GM21447 (cell line): Measurements from ENCODE around the gene TTC38.

Source experiments
- ATAC-seq: cut with Tn5 transposase; IDR thresholded peaks from one replicate; pipeline ENCODE4 v1.9.1; 2021; ENCODE audit not compliant: unreplicated experiment

TTC38 gene

GRCh38 chr22:46275455-46276122, 7.8 kb downstream of the TTC38 start:
- no peak for ATAC-seq

GRCh38 chr22:46276563-46276962, 8.8 kb downstream of the TTC38 start:
- ATAC-seq = no peak

- ATAC-seq = no peak
Observed at GRCh38 chr22:46278656-46279645, 11.1 kb downstream of the TTC38 start.

GRCh38 chr22:46280063-46280817, 12.4 kb downstream of the TTC38 start:
- no peak for ATAC-seq

DNA sequence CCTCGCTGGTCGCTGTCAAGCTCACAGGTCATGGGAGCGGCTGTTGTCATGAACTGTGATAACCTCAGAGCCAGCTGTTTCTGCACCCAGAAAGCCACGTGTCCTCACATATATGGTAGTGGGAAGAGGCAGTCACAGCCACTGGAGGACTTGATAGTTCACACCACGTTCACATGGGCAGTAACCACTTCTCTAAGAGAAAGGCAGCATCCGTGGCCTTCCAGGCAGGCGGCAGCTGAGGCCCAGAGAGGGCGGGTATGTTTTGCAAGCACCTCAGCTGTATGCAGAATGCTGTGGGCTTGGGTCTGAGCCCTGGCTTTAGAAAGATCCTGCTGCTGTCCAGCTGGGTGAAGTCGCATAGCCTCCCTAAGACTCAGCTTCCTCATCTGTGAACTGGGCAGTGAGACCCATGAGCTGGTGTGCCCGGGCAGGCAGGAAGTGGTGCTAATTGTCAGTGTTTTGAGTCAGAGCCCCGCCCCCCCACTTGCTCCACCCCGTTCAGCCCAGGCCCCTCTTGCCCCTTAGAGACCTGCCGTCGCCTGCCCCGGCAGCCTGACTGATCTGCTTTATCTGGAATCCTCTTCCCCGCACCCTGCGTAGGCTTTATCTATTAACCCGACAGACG, 13.3 kb downstream of the TTC38 start:
- ATAC-seq = no peak

- ATAC-seq = no peak
Observed at GRCh38 chr22:46281866-46282678, 14.3 kb downstream of the TTC38 start.

- no peak for ATAC-seq
Observed at GRCh38 chr22:46286006-46286405, 18.2 kb downstream of the TTC38 start.

DNA sequence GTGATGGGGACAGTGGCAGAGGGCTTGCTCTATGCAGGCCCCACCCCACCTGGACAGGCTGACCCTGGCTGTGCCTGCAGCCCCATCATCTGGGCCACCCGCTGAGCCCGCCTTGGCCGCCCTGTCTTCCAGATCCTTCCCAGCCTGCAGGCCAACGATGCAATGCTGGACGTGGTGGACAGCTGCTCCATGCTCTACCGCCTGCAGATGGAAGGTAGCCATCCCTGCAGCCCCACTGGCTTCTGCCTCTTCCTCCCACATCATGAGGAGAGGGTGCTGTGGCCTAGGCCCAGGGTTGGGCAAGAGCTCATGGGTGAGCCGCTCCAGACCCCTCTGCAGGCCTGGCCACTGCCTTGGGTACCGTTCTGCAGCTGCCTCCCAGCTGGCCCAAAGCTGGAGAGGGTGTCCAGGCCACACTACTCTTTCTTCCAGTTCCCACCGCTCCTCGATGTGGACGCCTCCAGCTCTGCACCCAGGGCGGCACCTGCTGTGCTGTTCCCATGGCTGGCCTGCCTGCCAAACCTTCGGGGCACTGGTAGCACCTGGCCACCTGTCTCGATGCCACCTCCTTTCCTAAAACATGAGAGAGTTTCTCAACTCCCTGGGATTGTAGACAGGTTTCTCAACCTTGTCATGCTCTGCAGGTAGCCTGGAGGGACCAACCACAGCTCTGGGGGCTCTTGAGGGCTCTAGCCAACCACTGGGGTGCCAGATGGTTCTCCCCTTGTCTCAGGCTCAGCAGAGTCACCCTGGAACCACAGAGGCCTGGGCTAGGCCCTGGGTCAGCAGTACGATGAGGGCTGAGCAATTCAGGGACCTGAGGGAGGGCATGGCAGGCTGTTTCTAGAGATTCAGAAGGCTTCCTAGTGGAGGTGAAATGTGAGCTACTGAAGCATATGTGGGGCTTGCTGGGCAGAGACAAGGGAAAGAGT, 19.4 kb downstream of the TTC38 start:
- no peak for ATAC-seq

DNA sequence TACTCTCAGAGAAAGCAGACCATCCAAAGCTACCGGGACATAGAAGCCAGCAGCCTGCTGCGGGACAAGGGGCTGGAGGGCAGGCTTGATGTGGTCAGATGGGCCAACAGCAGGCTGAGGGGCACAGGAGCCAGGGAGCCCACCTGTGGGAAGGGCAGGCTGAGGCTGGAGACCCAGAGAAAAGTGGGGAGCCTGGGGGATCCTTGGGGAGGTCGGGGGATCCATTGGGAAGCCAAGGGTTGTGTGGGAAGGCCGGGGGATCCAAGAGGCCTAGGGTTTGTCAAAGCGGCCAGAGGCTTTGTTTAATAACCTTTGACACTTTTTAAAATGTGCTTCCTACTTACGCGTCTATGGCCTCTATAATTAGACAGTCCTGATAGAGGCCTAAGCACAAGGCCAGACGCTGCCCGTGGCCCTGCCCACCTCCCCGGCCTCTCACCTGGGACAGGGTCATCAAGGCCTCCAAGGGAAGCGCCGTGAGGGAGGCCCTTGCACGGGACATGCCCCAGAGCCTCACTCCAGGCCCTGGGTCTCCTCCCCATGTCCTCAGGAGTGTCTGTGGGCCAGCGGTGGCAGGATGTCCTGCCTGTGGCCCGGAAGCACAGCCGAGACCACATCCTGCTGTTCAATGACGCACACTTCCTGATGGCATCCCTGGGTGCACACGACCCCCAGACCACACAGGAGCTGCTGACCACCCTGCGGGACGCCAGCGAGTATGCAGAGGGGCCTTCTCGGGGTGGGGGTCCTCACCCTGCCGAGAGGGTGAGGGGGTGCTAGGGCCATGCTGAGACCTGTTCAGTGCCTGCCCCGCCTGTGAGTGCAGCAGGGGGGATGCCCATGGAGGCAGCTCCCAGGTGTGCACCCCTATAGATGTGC, 20.3 kb downstream of the TTC38 start:
- ATAC-seq = peak; percentile 87

DNA sequence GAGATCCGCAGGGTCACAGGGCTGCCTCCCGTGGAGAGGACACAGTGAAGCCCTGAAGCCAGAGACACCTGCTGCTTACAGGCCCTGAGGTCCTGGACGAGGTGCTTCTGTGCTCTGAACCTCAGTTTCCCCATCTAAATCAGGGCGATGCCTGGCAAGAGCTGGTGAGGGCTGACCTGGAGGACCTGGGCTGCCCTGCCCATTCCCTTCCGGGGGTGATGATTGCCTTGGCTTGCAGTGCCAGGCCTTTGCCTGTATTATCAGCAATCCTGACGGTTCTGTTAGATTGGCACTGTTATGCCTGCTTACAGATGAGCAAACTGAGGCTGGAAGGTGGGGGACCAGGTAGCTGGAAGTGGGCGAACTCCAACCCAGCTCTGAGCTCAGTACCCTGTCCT, 21.0 kb downstream of the TTC38 start:
- ATAC-seq = no peak

DNA sequence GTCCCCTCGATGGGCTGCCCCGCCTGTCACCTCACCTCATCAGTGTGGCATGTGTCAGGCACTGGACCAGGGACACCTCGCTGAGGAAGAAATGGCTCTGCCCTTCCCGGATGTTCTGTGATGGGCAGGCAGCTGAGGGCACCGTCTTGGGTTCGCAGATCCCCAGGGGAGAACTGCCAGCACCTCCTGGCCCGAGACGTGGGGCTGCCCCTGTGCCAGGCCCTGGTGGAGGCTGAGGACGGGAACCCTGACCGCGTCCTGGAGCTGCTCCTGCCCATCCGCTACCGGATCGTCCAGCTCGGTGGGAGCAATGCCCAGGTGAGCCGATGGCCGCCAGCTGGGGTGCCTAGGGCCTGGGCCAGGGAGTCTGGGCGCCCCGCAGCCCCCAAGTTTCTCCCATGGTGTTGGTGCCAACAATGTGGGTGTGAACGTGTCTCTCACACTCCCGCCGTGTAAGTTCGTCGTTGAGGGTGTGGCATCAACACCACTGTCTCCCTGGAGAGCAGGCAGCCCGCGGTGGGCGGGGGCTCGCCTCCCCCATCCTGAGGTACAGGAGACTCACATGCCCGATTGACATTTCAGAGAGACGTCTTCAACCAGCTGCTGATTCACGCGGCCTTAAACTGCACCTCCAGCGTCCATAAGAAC, 21.6 kb downstream of the TTC38 start:
- ATAC-seq = no peak

DNA sequence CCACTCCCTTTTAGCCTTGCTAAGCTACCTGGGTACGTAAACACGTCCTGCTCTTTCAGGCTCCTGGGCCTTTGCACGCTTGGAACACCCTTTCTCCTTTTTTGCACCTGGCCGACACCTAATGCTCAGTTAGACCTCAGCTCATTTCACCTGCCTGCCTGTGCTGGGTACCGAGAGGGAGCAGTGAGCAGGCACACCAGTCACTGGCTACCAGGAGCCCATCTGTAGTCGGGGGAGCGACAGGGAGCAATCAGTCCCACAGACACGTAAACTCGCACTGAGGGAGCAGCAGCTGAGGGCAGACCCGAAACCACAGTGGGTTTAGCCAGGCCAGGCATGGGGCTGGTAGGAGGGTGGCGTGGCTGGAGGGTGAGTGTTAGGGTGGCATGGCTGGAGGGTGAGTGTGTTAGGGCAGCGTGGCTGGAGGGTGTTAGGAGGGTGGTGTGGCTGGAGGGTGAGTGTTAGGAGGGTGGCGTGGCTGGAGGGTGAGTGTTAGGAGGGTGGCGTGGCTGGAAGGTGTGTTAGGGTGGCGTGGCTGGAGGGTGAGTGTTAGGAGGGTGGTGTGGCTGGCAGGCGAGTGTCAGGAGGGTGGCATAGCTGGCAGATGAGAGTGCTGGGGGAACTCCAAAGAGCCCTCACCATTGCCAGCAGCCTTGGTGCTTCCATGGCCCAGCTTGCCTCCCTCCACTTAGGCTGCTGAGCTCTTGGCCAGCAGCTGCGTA, 22.5 kb downstream of the TTC38 start:
- no peak for ATAC-seq

- no peak for ATAC-seq
Observed at GRCh38 chr22:46290843-46291785, 23.3 kb downstream of the TTC38 start.

DNA sequence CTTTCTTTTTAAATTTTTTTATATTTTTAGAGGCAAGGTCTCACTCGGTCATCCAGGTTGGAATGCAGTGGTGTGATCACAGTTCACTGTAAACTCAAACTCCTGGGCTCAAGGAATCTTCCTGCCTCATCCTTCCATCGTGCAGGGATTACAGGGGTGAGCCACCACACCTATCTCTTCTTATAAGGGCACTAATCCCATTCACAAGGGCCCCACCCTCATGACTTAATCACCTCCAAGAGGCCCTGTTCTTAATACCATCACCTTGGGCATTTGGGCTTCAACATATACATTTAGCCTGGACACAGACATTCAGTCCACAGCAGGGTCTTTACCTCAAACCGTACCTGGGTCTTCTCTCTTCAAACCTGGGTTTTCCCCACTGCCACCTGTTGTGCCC, 24.4 kb downstream of the TTC38 start:
- ATAC-seq = no peak

DNA sequence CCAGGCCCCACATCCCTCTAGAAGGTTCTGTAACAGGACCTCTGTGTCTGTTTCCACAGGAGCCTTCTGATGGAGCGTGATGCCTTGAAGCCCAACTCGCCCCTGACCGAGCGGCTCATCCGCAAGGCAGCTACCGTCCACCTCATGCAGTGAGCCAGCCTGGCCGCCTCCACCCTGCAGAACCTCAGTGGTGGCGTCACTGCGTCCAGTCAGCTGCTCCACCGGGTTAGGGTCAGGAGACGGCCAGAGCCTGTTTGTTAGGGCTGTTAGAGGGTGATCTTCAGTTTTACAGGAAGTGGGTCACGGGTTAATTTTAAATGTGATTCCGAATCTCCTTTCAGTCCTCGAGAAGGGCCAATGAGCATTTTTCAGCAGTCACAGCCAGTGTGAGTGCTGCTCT, 24.9 kb downstream of the TTC38 start:
- no peak for ATAC-seq
